Panc1 (cell line): ENCODE results near the gene PAXIP1. TPM values are rescaled to one million over a fixed set of nuclear protein-coding genes. Genes with fewer than 3 reads are reported as not detected.

Experiments
- ATAC-seq: fragments of 200-7000 bp; cut with Tn5 transposase; 2 replicates; pipeline ENCODE4 v1.9.1; 2020; ENCODE audit warnings: mild to moderate bottlenecking, moderate library complexity
- BruUV-seq: library from RNA; stranded (reverse); fragments of 400-500 nt; replicated peaks from 2 replicates; lab custom pipeline; 2021; lab: Mats Ljungman, UMichigan
- CTCF ChIA-PET: fragments of 300-600 bp; sonication (Branson Sonifier 250); formaldehyde crosslinking; loops from one replicate; lab custom pipeline; 2022; ENCODE audit warnings: antibody characterized with exemption; lab: Charles Lee
- POLR2A ChIA-PET: fragments of 300-600 bp; sonication (Branson Sonifier 250); formaldehyde crosslinking; loops from one replicate; lab custom pipeline; 2022; ENCODE audit warnings: antibody characterized with exemption; lab: Charles Lee
- DNase-seq: peaks from one replicate; pipeline ENCODE4 v3.0.0-alpha.2; 2010; ENCODE audit warnings: low read depth, low spot score
- H3K27ac ChIP-seq: 2 replicates; pipeline ENCODE4 v1.5.1; 2011; ENCODE audit warnings: mild to moderate bottlenecking, low read length, inconsistent platforms
- H3K27me3 ChIP-seq: fragments of 200-500 bp; sonication (Bioruptor generic); 2 replicates; pipeline ENCODE4 v1.6.0; 2014; ENCODE audit warnings: low read length, inconsistent platforms; ENCODE audit not compliant: control insufficient read depth, insufficient read depth
- H3K36me3 ChIP-seq: fragments of 200-500 bp; sonication (Bioruptor generic); 2 replicates; pipeline ENCODE4 v1.5.1; 2014; ENCODE audit warnings: inconsistent platforms, mild to moderate bottlenecking, low read length, moderate library complexity; ENCODE audit not compliant: control insufficient read depth, insufficient read depth
- H3K4me1 ChIP-seq: 2 replicates; pipeline ENCODE4 v1.5.1; 2011; ENCODE audit warnings: inconsistent platforms, mild to moderate bottlenecking, low read length, moderate library complexity; ENCODE audit not compliant: control insufficient read depth, insufficient read depth
- H3K4me3 ChIP-seq, 2 experiments: 2 replicates each; pipeline ENCODE4 v1.5.1; 2011 to 2012; ENCODE audit warnings: low read depth in 2 of 2, low read length in 2 of 2, mild to moderate bottlenecking in 2 of 2, inconsistent platforms in 1 of 2, moderate library complexity in 1 of 2
- H3K9me3 ChIP-seq: fragments of 200-500 bp; sonication (Bioruptor generic); 2 replicates; pipeline ENCODE4 v1.5.1; 2014; ENCODE audit warnings: low read depth, mild to moderate bottlenecking, inconsistent platforms, low read length, moderate library complexity; ENCODE audit not compliant: control insufficient read depth, insufficient read depth
- CTCF ChIP-seq: fragments of 450-650 bp; IDR thresholded peaks from 2 replicates; pipeline ENCODE4 v1.5.1; 2017; ENCODE audit warnings: mild to moderate bottlenecking
- POLR2AphosphoS5 ChIP-seq: IDR thresholded peaks from 2 replicates; pipeline ENCODE4 v1.6.1; 2012; ENCODE audit warnings: mild to moderate bottlenecking, low read depth, low read length, moderate library complexity
- REST ChIP-seq, 2 experiments: IDR thresholded peaks; 2 replicates each; pipeline ENCODE4 v1.6.1; 2011 to 2012; ENCODE audit warnings: low read depth in 2 of 2, control low read depth in 1 of 2, low read length in 1 of 2, mild to moderate bottlenecking in 1 of 2, moderate library complexity in 1 of 2; ENCODE audit not compliant: insufficient read depth in 1 of 2
- SIN3A ChIP-seq: IDR thresholded peaks from 2 replicates; pipeline ENCODE4 v1.6.1; 2012; ENCODE audit warnings: low read depth, mild to moderate bottlenecking, low read length, moderate library complexity, borderline replicate concordance; ENCODE audit not compliant: insufficient read depth
- TCF7L2 ChIP-seq: IDR thresholded peaks from 2 replicates; pipeline ENCODE4 v1.6.1; 2011; ENCODE audit warnings: mild to moderate bottlenecking, low read depth, low read length, inconsistent platforms
- in situ Hi-C: cut with HindIII; loops from 2 replicates; pipeline ENCODE4 v1.10.0; 2016; ENCODE audit warnings: low sequenced_read_pairs, low pct_unique_long_range_greater_than_20kb
- intact Hi-C: fragments of 100-400 bp; cut with micrococcal nuclease; formaldehyde crosslinking; loops from one replicate; pipeline ENCODE4 v1.10.0; 2022; ENCODE audit not compliant: unreplicated experiment
- total RNA-seq: library from RNA; stranded (reverse); gene quantifications from one replicate; pipeline ENCODE4 v1.2.1, GENCODE V29; 2021; ENCODE audit not compliant: unreplicated experiment

Gene PAXIP1
- total RNA-seq, 1 experiment from 2014 or later = 27.3 TPM

GRCh38 chr7:154987571-154987970 lies 15.4 kb downstream of the PAXIP1 start:
- POLR2A ChIA-PET = interaction anchor here (0.6 kb wide), 2 partner anchors 13 to 117 kb away, joined by 3 read pairs; no protein-coding TSS in a partner anchor
- DNase-seq = no peak
- no peak for ATAC-seq
- TF ChIP-seq CTCF (no peak), REST (IDR thresholded peaks at IDR 0.05; ENCODE audit: insufficient read depth in 1 of 2, low read depth in 2 of 2, low read length in 1 of 2) (no peak), SIN3A (no peak), POLR2AphosphoS5 (no peak), TCF7L2 (no peak)
- Histone ChIP-seq H3K27ac (no peak overlapping the region), H3K4me1 (no peaks in the 10 kb centered on the region), H3K36me3 (peaks cover 22% of the 10 kb centered on the region), H3K4me3 (no peak overlapping the region), H3K9me3 (no peaks in the 10 kb centered on the region), H3K27me3 (no peaks in the 10 kb centered on the region)
- in situ Hi-C loops (no loop called here), intact Hi-C loops (no loop called here)
- CTCF ChIA-PET = no interaction called here
- no TSS peak for BruUV-seq

GRCh38 chr7:154986200-154986945 lies 16.6 kb downstream of the PAXIP1 start:
- TF ChIP-seq REST (IDR thresholded peaks at IDR 0.05; ENCODE audit: insufficient read depth in 1 of 2, low read depth in 2 of 2, low read length in 1 of 2) (no peak), TCF7L2 (no peak), POLR2AphosphoS5 (no peak), CTCF (no peak), SIN3A (no peak)
- intact Hi-C loops = no loop called here
- DNase-seq (no peak), ATAC-seq (no peak)
- ChIA-PET CTCF (no interaction called here), POLR2A (no interaction called here)
- Histone ChIP-seq H3K4me1 (no peaks in the 10 kb centered on the region), H3K27me3 (no peaks in the 10 kb centered on the region), H3K36me3 (peaks cover 24% of the 10 kb centered on the region), H3K27ac (no peak overlapping the region), H3K9me3 (no peaks in the 10 kb centered on the region), H3K4me3 (no peak overlapping the region)
- no TSS peak for BruUV-seq
- in situ Hi-C loops = no loop called here
